8988T (cell line): ENCODE data around the gene MMS22L.
A peak's percentile ranks its signal among the peaks of the same experiment; 100 is the strongest.
"Not testable (repeated sequence)": the region's sequence is repeated elsewhere in the genome, so short reads cannot be mapped to it uniquely, and the experiment has no call there.

Experiments
- DNase-seq: peaks from one replicate; pipeline ENCODE4 v3.0.0; 2011

The MMS22L gene

DNA sequence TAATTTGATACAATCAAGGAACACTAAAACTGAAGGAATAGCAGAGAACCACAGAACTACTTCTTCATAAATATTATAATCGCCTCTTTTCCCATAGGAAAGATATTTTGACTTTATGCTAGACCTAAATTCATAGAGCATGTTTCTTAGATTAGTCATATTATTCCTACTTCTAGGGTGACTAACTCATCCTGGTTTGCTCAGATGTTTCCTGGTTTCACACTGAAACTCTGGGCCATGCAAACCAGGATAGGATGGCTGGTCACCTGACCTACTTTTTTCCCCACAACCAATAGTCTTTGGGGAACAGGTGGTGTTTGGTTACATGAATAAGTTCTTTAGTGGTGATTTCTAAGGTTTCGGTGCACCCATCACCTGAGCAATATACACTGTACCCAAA, 42.8 kb downstream of the MMS22L start:
- peak; percentile 15 for DNase-seq

DNA sequence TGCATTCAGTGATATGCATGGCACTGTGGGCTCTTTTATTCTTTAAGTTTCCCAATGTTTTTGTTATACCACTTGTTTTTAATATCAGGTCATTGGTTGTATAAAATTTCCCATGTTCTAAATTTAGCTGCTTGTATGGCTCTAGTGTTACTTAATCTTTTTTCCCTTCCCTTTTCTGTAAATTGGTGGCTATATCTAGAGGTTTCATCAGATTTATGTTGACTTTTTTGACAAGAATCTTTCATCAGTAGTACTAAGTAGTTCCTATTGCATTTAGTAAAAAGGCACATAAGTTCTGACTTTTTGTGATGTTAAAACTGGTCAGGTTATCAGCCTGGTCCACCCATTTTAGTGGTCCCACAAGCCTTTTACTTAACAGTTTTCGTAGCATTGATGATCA, 51.1 kb downstream of the MMS22L start:
- no peak for DNase-seq

- DNase-seq = no peak
Observed at GRCh38 chr6:97222903-97223302, 60.1 kb downstream of the MMS22L start.

- DNase-seq = no peak
Observed at GRCh38 chr6:97218912-97219311, 64.1 kb downstream of the MMS22L start.

DNA sequence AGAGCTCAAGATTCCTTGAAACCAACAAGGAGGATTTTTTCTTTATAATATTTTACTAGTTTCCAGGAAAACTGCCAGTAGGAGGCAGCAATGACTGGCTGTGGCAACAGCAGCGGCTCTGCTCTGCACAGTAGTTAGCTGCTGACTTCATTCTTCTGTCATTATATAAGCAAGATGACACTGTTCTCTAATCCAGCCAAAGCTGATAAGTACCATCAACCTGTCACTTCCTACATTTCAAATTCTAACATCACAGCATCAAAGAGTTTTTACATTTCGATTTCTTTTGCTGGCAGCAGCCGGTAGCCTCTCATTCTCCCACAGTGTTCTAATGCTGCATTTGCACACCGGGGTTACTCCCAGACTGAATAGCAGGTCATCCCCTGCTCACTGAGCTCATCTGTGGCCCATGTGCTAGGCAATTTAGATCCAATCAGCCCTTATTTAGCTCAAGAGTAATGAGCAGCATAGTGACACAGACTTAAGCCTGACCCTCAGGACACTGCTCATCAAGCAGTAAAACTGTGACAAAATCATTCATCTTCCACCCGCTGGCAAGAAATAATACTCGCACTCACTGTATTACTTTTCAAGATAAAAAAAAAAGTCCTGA, 67.8 kb downstream of the MMS22L start:
- DNase-seq = no peak

DNA sequence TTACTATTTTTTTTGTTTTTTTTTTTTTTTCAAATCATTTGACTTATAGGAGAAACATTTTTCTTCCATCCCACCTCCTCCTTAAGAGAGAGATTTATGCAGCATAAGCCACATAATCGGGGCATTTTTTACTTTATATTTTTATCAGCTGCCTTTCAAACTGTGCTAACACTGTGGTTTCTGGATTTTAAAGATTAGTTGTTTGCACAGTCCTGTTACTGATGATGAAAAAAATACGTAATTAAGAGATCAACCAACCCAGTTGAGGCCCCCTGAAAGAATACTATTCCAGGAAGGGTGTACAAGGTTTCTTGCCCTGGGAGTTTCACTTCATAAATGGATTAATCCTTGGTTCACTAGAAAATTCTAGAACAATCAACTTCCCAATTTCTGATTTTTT, 68.3 kb downstream of the MMS22L start:
- no peak for DNase-seq

GRCh38 chr6:97207383-97207782, 75.6 kb downstream of the MMS22L start:
- DNase-seq = no peak

- DNase-seq = no peak
Observed at GRCh38 chr6:97205966-97206365, 77.0 kb downstream of the MMS22L start.

- DNase-seq = no peak
Observed at GRCh38 chr6:97203343-97203742, 79.7 kb downstream of the MMS22L start.

- DNase-seq = no peak
Observed at GRCh38 chr6:97198046-97198565, 84.9 kb downstream of the MMS22L start.

DNA sequence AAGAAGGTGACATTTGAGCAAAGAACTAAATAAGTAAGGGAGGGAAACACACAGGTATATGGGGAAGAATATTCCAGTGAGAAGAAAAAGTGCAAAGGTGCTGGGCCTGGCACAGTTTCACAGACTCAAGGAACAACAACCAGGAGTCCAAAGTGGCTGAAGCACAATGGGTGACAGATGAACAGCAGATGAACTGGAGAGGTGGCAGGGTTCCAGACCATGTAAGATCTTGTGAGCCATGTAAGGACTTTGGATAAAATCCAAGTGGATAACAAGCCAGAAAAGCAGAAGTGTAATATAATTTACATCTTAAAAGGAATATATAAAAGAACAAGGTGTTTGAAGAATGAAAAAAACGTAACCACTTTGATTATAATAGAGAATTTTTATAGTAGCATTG, 87.9 kb downstream of the MMS22L start:
- DNase-seq = no peak

GRCh38 chr6:97189767-97190166, 93.2 kb downstream of the MMS22L start:
- no peak for DNase-seq

GRCh38 chr6:97187951-97188350, 95.1 kb downstream of the MMS22L start:
- DNase-seq = no peak

DNA sequence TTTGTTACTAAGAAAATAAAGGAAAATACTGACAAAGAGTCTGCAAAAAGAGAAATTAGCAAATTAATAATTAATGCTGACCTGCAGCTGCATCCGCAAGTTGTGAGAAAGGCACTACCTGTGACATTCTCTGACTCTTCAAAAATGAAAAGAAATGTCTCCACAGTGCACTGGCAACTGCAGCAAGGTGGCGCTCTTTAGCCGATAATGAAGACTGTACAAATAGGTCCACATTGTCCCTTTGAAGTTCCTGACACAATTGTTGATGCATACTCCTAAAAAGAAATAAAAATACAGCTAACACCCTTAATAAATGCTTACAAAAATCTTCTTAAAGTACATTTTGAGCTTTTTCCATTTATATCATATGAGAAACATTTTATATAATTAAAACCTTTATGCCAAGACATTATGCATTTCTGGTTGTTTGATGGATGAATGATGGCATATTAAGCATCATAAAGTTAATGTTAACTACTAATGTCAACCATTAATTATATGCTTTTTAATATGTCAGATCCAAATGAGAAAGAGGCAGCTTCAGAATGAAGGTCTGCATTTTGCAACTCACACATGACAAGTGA, 96.5 kb downstream of the MMS22L start:
- no peak for DNase-seq

DNA sequence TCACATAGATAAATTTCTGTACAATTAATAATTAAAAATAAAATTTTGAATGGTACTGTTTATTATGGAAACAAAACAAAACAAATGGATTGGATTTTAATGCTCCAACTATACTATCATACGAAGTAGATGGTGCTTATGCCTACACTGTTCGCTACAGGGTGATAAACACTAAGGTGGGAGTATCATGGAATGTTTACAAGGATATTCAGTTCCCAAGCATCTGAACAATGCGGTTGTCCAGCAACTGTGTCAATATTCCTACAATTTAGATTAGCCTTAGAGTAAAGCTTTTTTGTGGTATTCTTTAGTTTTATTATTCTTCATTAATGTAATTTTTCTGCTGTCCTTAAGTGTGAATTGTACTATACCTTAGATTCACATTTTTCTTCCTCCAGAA, 105.1 kb downstream of the MMS22L start:
- DNase-seq = no peak

DNA sequence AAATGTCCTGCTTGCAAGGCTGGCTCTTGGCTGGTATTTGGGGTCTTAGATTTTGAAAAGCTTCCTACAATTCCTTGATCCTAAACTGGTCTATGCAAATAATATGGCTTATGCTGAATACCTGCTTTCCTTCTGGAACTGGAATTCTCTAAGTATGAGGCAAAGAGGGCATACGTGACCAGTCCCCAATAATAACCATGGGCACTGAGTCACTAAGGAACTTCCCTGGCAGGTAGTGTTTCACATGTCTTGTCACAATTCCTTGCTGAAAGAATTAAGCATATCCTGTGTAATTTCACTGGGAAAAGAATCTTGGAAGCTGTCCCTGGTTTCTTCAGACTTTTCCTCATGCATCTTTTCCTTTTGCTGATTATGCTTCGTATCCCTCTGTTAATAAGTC, 106.5 kb downstream of the MMS22L start:
- no peak for DNase-seq

DNA sequence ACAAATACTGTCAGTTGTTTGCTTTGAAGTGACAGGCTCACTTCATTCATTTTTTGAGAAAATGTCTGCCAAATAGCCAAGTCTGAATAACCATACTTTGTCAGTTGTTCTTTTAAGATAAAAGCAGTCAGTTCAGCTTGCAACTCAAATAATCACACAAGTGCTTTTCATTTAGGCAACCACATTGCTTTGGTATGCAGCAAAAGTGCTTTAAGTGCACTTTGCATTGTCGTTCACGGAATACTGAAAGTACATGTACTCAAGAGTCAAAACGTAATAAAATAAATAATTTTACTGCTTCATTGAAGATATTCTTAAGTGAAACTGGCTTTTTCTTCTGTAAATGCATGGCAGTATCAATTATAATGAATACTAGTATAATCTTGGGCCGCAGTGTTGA, 107.2 kb downstream of the MMS22L start:
- DNase-seq = no peak

GRCh38 chr6:97174471-97174870, 108.5 kb downstream of the MMS22L start:
- no peak for DNase-seq

- DNase-seq = no peak
Observed at GRCh38 chr6:97160280-97160679, 122.7 kb downstream of the MMS22L start.

- DNase-seq = not testable (repeated sequence)
Observed at GRCh38 chr6:97155447-97155846, 127.6 kb downstream of the MMS22L start.

- DNase-seq = no peak
Observed at GRCh38 chr6:97154015-97154414, 129.0 kb downstream of the MMS22L start.

- no peak for DNase-seq
Observed at GRCh38 chr6:97151601-97152000, 131.4 kb downstream of the MMS22L start.

GRCh38 chr6:97150932-97151331, 132.1 kb downstream of the MMS22L start:
- no peak for DNase-seq

DNA sequence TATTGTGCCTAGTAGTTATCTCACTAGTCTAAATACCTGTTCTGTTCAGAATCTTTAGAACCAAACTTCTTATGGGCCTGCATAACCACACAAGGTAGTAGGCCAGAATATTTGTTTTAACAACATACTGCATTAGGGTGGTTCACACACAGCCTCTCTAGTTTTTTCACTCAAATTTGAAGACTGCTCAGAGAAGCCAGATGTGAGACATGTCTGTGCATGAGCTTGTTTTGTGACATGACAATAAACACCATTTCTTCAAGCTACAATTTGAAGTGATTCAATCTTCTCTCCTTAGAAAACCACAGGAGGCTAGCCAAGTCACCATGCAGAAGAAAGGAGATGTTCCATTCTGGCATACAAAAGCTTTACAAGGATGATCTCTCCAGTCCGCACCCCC, 135.6 kb downstream of the MMS22L start:
- DNase-seq = no peak

DNA sequence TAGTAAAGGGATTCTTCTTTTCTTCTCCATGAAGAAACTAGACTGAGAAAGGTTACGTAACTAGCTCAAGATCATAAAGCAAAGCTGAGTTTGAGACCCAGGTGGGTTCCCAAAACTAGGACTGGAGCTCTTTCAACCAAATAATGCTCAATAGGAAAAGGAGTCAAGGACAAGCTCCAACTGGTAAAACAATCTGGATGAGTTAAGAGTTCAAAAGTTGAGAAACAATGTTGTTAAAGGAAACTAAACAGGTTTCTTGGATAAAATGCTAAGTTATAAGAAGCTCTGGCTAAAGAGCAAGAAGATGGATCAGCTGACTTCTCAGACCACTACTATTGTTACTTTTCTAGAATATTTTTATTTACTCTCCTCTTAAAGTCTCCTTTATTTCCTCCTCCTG, 137.3 kb downstream of the MMS22L start:
- no peak for DNase-seq
